NCI-H345 treated with DMSO at 0.1 percent for 48 hours (cell line): ENCODE measurements around the gene SLC35F5.
"Not testable (repeated sequence)": the region's sequence is repeated elsewhere in the genome, so short reads cannot be mapped to it uniquely, and the experiment has no call there.

Experiments used
- DNase-seq: peaks from one replicate; lab custom pipeline; 2025; ENCODE audit not compliant: unreplicated experiment; lab: John Stamatoyannopoulos, UW

The SLC35F5 gene

GRCh38 chr2:113755835-113756354, 547 bp downstream of the SLC35F5 start:
- peak; percentile 40 for DNase-seq

- DNase-seq: no peak
These were observed 1.2 kb downstream of the SLC35F5 start for GRCh38 chr2:113755035-113755834.

- DNase-seq: no peak
These were observed 2.3 kb downstream of the SLC35F5 start for GRCh38 chr2:113754160-113754559.

DNA sequence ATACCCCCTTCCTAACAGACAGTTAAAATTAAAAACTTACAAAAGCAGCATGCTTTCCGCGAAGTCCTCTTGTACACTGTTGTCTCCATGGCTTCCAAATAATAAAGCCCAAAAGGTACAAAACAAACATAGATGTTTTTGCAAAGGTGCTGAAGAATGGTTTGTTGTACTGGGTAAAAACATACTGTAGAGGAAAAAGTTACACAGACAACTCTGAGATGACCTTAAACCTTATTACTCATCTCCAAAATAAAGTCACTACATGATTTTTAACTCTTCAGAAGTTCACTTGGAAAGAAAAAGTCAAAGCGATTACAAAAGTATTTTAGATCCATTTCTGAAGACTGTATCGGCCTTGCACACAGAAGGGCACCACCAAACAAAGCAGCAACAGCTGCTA, 6.1 kb downstream of the SLC35F5 start:
- no peak for DNase-seq

DNA sequence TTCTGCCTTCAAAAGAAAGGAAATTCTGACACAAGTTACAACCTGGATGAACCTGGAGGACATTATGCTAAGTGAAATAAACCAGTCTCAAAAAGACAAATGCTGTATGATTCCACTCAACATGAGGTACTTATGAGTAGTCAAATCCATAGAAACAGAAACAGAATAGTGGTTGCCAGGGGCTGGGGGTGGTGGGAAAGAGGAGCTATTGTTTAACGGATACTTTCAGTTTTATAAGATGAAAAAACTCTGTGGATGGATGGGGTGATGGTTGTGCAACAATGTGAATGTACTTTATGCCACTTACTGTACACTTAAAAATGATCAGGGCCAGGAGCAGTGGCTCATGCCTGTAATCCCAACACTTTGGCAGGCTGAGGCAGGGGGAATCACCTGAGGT, 15.4 kb downstream of the SLC35F5 start:
- DNase-seq: no peak

DNA sequence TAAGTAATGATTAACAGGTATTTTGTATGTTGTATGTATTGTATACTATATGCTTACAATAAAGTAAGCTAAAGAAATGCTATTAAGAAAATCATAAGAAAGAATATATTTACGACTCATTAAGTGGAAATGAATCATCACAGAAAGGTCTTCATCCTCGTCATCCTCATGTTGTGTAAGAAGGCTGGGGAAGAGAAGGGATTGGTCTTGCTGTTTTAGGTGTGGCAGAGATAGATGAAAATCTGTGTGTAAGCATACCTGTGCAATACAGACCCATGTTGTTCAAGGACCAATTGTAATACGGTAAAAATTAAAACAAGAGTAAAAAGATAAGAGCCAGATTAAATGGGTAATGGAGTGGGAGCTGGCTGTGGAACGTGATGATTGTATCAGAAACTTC, 16.6 kb downstream of the SLC35F5 start:
- DNase-seq: no peak

DNA sequence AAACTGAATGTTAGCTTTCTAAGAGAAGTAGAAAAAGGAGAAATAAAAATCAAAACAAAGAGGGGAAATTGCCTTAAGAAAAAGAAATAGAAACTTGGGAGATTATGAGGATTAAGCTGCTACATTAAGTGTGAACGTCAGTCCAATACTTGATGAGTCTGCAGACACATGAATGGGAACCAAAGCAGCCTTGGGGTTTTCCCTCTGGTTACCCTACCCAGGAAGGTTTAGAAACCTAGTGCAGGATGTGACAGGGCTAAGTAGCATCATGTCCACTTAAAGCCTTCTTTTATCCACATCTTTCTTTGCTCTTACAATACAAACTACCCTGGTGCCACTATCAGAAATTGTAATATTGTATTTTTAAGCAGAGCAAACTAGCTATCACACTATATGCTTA, 22.3 kb downstream of the SLC35F5 start:
- DNase-seq: no peak

- no peak for DNase-seq
These were observed 32.4 kb downstream of the SLC35F5 start for GRCh38 chr2:113724010-113724409.

GRCh38 chr2:113723411-113723810, 33.0 kb downstream of the SLC35F5 start:
- no peak for DNase-seq

DNA sequence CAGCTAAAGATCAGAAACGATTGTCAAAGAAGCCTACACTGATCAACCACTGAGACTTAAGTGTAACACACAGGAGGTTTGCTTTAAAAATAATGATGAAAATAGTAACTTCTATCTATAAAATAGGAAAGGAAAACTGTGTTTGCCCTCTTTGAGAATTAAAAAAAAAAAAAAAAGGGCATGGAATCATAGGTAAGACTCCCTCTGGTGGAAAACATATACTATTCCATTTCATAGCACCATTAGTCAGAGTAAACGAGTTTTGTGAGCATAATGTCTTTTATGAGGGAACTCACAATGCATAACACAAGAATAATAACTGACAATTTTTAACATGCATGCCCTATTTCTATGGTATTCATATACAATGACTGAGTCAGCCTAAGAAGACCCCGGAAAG, 36.3 kb downstream of the SLC35F5 start:
- DNase-seq: peak; percentile 32

DNA sequence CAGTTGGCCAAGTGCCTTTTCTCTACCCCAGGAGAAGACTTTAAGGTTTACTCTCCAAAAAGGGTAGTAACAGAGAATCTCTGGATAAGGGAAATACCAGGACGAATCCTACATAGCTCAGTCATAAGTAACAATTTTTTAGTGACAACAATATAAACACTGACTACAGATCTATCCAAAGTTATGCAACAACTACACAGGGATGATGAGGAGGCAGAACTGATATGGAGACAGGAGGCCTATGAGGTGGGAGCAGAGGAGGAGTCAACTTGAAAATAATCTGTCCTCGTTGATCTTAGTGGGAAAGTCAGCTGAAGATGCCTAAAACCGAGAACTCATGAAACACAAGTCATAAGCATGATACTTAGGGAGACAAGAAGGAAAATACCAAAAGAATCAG, 40.2 kb downstream of the SLC35F5 start:
- DNase-seq: no peak

DNA sequence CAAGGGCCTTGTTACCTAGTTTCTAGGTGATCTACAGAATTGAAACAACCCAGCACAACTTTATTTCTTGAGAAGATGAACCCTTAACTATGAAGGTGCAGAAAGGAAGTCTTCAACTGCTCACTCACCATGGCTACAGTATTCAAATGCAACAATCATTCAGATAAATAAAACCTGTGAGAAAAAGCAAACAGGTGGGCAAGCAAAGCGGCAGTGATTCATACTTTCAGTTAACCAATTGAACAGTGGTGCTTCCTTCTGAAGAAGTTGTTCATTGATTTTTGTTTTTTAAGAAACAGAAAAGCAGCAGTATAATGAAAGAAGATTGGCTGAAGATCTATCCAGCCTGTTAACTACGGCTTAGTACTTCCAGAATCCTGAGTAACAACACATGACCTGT, 43.5 kb downstream of the SLC35F5 start:
- no peak for DNase-seq

GRCh38 chr2:113711851-113712250, 44.6 kb downstream of the SLC35F5 start:
- no peak for DNase-seq

- peak; percentile 78 for DNase-seq
These were observed 47.4 kb downstream of the SLC35F5 start for GRCh38 chr2:113709022-113709421.

DNA sequence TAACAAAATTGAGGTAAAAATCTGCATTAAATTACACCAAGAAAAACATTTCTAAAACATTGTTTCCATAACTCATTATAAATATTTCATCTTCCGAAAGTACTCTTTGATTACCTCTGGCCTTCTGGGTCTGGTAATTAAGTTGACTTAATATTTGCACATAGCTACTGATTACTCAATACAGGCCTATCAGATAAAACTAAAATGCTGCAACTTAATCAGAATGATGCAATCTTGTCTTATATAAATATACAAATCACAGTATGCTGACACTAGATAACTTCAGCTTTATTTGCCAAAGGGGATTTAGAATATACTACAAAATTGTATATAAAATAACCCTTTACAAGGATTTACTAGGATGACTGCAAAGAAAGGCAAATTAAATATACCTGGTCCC, 49.3 kb downstream of the SLC35F5 start:
- DNase-seq: no peak

DNA sequence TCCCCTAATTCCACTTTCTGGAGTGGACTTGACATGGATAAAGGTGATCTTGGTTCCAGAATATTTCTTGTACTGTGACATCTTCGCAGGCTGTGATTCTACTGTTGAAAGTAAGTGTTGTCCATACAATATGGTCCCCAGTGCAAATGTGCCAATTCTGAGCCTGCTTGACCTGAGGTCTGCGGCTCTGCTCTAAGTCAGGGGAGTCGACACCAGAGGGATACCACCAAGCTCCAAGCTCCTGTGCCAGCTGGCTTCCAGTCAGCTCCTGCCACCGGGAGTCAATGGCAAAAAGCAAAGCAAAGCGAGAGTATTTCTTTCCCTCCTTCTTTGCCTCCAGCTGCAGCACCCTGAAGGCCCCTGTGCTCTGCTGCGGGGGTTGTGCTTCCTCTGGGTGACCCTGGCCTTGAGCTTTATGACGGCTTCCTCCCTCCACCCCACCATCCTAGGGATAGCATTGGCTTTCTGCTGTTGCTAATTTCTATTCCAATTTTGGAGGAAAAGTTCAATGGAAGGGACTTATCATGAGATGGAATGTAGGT, 50.4 kb downstream of the SLC35F5 start:
- DNase-seq: no peak

- not testable (repeated sequence) for DNase-seq
These were observed 52.0 kb downstream of the SLC35F5 start for GRCh38 chr2:113704300-113704993.

GRCh38 chr2:113703386-113704299, 52.8 kb downstream of the SLC35F5 start:
- no peak for DNase-seq

GRCh38 chr2:113700186-113700841, 56.1 kb downstream of the SLC35F5 start:
- DNase-seq: no peak

DNA sequence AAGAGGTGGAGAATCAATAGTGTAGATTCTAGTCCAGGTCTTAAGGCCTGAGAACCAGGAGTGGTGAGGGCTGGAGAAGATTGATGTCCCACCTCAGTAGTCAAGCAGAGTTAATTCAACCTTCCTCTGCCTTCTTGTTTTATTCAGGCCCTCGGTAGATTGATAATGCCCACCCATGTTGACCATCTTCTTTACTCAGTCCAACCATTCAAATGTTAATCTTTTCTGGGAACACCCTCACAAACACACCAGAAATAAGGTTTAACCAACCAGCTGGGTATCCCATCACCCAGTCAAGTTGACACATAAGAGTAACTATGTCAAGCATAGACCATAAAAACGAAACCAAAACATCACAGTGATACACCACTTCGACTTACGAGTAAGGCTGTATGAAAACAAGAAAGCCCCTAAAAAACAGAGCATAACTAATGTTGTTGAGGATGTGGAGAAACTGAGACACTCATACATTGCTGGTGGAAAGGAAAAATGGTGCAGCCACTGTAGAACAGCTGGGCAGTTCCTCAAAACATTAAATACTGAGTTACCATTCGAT, 57.5 kb downstream of the SLC35F5 start:
- DNase-seq: no peak
